Measurements from ENCODE around the gene PHACTR1.

PHACTR1 gene

DNA sequence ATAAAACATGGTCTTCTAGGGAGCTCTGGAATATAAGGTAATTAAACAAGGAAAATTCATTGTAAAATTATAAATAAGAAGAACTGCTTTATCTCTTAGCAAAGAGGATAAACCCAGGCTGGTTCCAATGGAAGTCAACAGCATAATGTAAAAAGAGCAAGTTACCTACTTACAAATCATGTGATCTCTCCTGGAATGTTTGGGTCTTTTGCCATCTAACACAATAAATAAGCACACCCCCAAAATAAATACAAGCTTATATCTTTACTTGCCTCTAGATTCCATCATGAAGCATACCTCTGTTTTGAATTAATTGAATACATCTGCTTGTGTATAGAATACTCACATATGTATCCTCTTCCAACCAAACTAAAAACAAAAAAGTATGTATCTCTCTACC lies 2.5 kb upstream of the PHACTR1 start:
- Histone ChIP-seq H3K9me3 (no peaks in the 10 kb centered on the region), H3K4me1 (ENCODE audit: control insufficient read depth in 1 of 2, insufficient read depth in 1 of 2, low read depth in 1 of 2, low read length in 1 of 2) (no peaks in the 10 kb centered on the region), H3K36me3 (no peaks in the 10 kb centered on the region), H3K27ac (no peak overlapping the region), H3K27me3 (peaks cover 28% of the 10 kb centered on the region), H3K4me3 (ENCODE audit: low read depth in 1 of 2, low read length in 1 of 2) (no peak overlapping the region)
- TF ChIP-seq, protein P1, sequence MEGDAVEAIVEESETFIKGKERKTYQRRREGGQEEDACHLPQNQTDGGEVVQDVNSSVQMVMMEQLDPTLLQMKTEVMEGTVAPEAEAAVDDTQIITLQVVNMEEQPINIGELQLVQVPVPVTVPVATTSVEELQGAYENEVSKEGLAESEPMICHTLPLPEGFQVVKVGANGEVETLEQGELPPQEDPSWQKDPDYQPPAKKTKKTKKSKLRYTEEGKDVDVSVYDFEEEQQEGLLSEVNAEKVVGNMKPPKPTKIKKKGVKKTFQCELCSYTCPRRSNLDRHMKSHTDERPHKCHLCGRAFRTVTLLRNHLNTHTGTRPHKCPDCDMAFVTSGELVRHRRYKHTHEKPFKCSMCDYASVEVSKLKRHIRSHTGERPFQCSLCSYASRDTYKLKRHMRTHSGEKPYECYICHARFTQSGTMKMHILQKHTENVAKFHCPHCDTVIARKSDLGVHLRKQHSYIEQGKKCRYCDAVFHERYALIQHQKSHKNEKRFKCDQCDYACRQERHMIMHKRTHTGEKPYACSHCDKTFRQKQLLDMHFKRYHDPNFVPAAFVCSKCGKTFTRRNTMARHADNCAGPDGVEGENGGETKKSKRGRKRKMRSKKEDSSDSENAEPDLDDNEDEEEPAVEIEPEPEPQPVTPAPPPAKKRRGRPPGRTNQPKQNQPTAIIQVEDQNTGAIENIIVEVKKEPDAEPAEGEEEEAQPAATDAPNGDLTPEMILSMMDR (IDR thresholded peaks at IDR 0.05) = no peak

DNA sequence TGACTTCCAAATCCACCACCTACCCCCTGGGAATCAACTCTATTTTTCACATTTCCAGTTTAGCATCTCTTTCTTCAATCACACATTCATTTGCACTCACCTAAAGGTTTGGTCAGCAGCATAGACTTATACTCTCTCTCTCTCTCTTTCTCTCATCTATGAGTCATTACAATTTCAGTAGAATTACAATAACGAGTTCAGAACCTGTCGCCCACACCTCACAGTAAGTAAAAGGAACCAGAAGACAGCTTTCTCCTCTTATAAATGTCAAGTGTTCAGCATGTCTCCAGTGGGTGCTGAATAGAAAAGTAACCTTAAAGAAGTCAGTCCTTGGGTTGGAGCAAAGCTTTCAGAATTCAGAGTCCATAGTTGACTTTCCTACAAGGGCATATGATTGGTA lies 1.1 kb upstream of the PHACTR1 start:
- no peaks in the 10 kb centered on the region for H3K9me3 ChIP-seq
- TF ChIP-seq, protein P1 (IDR thresholded peaks at IDR 0.05) = no peak
- no peak overlapping the region for H3K4me3 ChIP-seq (ENCODE audit: low read depth in 1 of 2, low read length in 1 of 2)
- H3K27me3 ChIP-seq = peaks cover 25% of the 10 kb centered on the region
- H3K4me1 ChIP-seq (ENCODE audit: control insufficient read depth in 1 of 2, insufficient read depth in 1 of 2, low read depth in 1 of 2, low read length in 1 of 2) = no peaks in the 10 kb centered on the region
- H3K27ac ChIP-seq = no peak overlapping the region
- H3K36me3 ChIP-seq = no peaks in the 10 kb centered on the region

DNA sequence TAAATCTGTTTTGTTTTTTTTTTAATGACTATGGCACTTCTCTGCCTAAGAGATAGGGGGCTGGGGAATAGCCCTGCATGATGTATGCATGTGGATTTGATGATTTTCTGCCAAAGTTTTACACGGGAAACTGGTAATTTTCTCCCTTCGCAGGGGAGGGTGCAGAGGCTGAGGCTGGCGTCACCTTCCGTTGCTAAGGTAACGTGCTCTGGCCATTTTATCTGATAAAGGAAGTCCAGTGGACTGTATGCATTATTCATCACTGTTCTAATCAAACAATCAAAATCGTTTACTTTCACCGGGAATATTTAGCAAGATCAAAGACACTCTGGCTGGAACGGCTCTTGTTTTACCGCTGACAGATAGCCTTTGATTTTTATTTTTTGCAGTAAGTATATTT lies 789 bp downstream of the PHACTR1 start:
- TF ChIP-seq, protein P1 (IDR thresholded peaks at IDR 0.05) = no peak
- no peaks in the 10 kb centered on the region for H3K36me3 ChIP-seq
- H3K27ac ChIP-seq = no peak overlapping the region
- H3K4me1 ChIP-seq (ENCODE audit: control insufficient read depth in 1 of 2, insufficient read depth in 1 of 2, low read depth in 1 of 2, low read length in 1 of 2) = no peaks in the 10 kb centered on the region
- no peak overlapping the region for H3K4me3 ChIP-seq (ENCODE audit: low read depth in 1 of 2, low read length in 1 of 2)
- H3K9me3 ChIP-seq = no peaks in the 10 kb centered on the region
- peaks cover 21% of the 10 kb centered on the region for H3K27me3 ChIP-seq

DNA sequence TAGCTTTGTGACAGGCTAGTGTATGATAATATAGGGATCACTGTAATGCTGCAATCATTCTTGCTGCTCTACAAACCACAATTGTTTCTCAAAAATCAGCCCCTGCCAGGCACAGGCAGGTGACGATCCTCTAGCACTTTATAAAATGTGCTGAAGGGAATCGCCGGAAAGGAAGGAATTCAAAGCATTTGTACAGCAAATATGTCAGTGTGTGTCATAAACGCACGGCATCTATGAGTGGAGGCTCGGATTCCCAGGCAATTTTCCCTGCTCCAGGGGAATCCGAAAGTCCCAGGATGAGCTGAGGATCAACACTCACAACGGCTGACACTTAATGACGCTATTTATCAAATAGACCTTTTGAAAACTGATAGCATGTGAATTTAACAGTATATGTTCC lies 1.4 kb downstream of the PHACTR1 start:
- TF ChIP-seq, protein P1 (IDR thresholded peaks at IDR 0.05) = no peak
- Histone ChIP-seq H3K4me3 (ENCODE audit: low read depth in 1 of 2, low read length in 1 of 2) (no peak overlapping the region), H3K4me1 (ENCODE audit: control insufficient read depth in 1 of 2, insufficient read depth in 1 of 2, low read depth in 1 of 2, low read length in 1 of 2) (no peaks in the 10 kb centered on the region), H3K27me3 (peaks cover 17% of the 10 kb centered on the region), H3K36me3 (no peaks in the 10 kb centered on the region), H3K27ac (no peak overlapping the region), H3K9me3 (no peaks in the 10 kb centered on the region)

DNA sequence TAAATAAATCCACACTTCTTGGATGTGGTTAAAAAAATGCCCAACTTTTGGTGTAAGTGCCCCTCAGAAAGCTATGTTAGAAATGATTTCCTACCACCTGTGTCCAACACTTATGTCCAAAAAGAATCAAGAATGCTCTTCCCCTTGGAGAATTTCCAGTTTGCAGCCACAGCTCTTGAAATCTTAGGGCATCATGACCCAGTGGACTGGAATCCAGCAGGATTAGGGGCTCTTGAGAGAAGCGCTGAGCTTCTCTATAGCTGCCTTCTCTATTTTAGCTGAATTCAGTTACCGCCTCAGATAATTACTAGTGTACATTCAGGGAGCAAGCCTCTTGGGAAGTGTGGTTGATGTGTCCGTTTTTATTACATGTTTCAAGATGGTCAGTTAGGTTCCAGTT lies 2.5 kb downstream of the PHACTR1 start:
- Histone ChIP-seq H3K4me1 (ENCODE audit: control insufficient read depth in 1 of 2, insufficient read depth in 1 of 2, low read depth in 1 of 2, low read length in 1 of 2) (no peaks in the 10 kb centered on the region), H3K9me3 (no peaks in the 10 kb centered on the region), H3K4me3 (ENCODE audit: low read depth in 1 of 2, low read length in 1 of 2) (no peak overlapping the region), H3K36me3 (no peaks in the 10 kb centered on the region), H3K27me3 (peaks cover 14% of the 10 kb centered on the region), H3K27ac (no peak overlapping the region)
- TF ChIP-seq, protein P1 (IDR thresholded peaks at IDR 0.05) = no peak

DNA sequence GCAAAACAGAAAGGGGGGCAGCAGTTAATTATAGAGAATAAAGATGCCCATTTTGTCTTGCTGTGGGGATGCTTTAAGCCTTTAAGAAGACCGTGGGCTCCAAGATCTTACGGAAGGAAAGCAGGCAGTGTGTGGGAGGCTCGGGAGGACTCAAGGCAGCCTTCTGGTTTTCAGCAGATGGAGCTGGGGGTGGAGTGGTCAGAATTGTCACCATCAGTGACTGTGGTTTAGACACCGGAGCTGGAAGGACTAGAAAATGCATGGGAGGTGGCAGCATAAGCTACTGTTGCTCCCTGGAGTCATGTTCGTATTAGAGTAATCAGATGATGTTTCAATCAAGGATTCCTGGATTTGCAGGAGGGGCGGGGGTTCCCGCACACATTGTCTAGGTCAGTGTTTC lies 3.7 kb downstream of the PHACTR1 start:
- Histone ChIP-seq H3K4me3 (ENCODE audit: low read depth in 1 of 2, low read length in 1 of 2) (no peak overlapping the region), H3K27ac (no peak overlapping the region), H3K36me3 (no peaks in the 10 kb centered on the region), H3K9me3 (no peaks in the 10 kb centered on the region), H3K4me1 (ENCODE audit: control insufficient read depth in 1 of 2, insufficient read depth in 1 of 2, low read depth in 1 of 2, low read length in 1 of 2) (no peaks in the 10 kb centered on the region), H3K27me3 (peaks cover 14% of the 10 kb centered on the region)
- TF ChIP-seq, protein P1 (IDR thresholded peaks at IDR 0.05) = no peak
